Activated CD4-positive, alpha-beta T cell treated with anti-CD3 and anti-CD28 coated beads for 4 hours (primary cell): ENCODE measurements around the gene ZBTB22.
"Not testable (repeated sequence)": the region's sequence is repeated elsewhere in the genome, so short reads cannot be mapped to it uniquely, and the experiment has no call there.

Experiments
- DNase-seq, 2 donors: peaks; one replicate each; pipeline ENCODE4 v3.0.0-alpha.2; 2020

ZBTB22 gene

DNA sequence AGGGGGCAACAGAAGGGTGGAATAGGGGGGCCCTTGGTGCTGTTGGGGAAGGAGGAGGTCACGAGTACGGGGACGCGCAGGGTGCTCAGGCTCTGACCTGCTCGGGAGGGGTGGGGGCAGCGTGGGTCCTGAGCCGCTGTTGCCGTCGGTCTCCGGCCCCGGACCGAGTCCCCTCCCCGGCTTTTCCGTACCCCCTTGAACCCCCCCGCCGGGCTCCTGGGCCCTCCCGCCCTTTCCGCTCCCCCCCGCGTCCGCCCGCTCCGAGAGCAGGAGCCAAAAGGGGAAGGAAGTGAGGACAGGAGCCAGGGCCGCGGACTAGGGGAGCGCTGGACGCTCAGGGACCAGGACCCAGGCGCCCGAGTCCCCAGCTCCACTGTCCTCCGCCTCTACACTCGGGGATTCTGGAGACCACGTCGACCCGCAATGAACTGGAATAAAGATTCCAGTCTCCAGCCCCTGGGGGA, 18.7 kb downstream of the ZBTB22 start, which contains the start of gene RGL2:
Gene RGL2, minus strand, starts transcription at position 170 of the 464 bp plus-strand sequence. CDS start 332 bp downstream, outside the sequence.
- DNase-seq, result peak; percentile 54 to 60

- DNase-seq, result peak; percentile 51 to 53
These were observed 19.4 kb downstream of the ZBTB22 start for GRCh38 chr6:33297956-33298772.

GRCh38 chr6:33297406-33297955, 20.1 kb downstream of the ZBTB22 start:
- no peak for DNase-seq

DNA sequence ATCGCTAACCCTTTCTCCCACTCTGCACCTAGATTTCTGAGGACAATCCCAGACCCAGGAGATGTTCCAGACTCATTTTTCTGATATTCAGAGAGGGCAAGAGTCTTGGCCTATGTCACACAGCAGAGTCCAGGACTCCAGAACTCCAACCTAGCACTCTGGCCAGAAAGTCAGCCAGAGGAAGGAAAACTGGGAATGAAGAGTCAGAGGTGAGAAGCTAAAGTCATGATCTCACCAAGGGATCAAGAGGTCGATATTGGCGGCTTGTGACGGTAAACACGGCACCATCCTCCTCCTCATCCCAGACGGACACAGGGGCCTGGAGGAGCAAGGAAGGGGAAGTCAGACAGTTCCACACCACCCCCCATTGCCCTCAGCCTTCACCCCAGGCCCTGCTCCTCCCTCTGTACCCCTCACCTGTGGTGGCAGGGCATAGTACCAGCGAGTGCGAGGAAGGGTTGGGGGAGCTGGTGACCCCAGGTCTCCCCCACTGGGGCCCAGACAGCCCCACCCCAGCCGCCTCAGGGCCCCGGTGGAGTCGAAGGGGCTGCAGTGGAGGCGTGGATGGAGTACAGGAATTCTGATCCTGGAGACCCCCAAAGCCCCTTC, 20.6 kb downstream of the ZBTB22 start:
- no peak for DNase-seq

- no peak for DNase-seq
These were observed 21.7 kb downstream of the ZBTB22 start for GRCh38 chr6:33295621-33296369.

DNA sequence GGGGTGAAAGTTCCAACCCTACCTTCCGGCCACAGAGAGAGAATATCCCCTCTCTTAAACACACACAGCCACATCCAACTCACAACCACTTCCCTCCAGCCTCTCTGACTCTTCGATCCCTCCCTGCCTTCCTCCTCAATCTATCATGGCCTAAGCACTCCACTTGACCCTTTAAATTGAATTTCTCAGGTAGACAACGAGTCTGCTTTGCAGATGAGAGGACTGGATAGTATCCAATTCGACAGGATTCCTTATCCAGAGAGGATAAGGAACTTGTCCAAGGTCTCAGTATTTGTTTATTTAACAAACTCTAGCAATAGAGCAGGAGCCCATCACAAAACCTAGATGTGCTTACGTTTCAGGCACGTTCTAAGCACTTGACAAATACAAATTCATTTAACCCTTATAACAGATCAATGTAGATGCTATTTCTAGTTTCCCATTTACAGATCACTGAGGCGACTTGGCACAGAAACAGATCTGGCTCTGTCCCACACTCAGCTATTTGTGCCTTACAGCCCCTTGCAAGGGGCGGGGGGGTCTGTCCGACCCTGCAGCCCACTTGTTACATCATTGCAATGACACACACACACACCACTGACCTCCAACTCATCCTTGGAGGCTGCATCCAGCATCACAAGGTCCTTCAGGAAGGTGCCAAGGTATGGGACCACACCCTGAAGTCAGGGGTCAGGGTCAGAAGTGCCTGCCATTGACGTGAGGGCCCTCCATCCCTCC, 23.3 kb downstream of the ZBTB22 start:
- no peak for DNase-seq

DNA sequence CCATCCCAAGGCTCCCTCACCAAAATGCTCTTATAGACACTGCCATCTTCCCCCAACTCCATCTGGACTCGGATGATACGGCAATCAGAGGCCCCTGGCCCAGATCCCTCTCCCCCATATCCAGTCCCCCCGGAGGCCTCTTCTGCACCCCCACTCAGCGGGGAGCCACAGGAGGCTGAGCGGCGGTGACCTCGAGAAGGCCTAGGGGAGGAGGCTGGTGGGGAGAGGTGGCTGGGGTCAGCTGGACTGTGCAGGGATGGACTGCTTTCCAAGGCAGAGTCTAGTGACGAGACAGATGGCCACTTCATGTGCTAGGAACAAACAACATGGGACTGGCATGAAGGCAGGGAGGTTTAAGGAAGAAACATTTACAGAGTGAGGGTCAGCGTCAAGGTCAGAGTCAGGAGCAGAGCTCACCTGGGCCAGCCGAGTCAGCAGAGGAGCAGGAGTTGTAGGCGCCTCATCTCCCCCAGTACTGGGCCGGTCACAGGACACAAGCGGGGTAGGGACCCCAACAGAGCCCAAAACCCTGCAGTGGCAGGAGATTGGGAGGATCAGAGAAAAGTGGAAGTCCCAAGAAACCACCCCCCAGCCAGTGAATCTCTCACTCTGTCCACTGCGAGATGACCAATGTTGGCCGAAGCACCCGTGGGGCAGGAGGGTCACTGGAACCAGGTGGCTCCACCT, 24.4 kb downstream of the ZBTB22 start:
- no peak for DNase-seq

- DNase-seq, result no peak
These were observed 27.1 kb downstream of the ZBTB22 start for GRCh38 chr6:33290459-33290858.

- no peak for DNase-seq
These were observed 27.7 kb downstream of the ZBTB22 start for GRCh38 chr6:33289784-33290315.

DNA sequence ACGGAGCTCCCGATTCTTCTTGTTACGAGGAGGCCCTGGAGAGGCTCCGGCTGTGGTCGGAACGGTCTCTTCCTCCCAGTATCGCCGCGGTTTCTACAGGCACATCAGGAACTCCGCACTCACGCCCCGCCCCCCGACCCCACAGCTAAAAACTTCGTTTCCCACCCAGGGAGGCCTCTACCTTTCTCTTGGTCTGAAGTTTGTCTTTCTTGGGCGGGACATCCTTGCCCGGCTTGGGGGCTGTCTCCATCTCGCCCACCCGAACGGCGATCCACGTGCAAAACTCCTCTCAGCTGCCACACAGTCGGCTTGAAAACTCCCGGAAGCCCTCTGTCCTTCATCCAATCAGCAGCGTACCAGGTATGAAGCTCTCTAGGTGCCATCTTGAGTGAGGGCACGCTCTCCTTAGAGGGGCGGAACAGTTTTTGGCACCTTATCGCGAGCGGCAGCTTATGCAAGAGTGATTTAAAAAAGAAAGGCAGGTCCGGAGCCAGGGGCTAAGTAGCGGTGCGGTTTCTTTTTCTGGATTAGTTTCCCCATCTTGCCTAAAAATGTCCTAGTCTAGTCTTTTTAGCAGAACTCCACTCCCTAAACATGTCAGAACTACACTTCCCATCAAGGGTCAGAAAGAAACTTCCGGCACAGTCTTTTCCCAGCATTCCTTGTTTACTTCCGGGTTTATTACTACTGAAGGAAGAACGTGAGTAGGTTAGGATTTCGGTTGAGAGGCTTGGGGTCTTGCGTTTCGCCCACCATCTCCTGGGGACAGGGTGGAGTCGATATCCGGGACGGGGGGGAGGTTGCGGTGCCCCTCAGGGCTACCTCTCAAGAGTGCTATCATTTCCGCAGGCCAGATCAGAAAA, 28.4 kb downstream of the ZBTB22 start, which contains the start of the genes PFDN6 and WDR46:
Gene PFDN6, plus strand, starts transcription at position 681 of the 863 bp plus-strand sequence. CDS start 256 bp downstream, outside the sequence.
Gene WDR46, minus strand, starts transcription at position 319 of the 863 bp plus-strand sequence. Its CDS starts 69 bp downstream, at position 250.
- DNase-seq, result peak; percentile 77 to 79

DNA sequence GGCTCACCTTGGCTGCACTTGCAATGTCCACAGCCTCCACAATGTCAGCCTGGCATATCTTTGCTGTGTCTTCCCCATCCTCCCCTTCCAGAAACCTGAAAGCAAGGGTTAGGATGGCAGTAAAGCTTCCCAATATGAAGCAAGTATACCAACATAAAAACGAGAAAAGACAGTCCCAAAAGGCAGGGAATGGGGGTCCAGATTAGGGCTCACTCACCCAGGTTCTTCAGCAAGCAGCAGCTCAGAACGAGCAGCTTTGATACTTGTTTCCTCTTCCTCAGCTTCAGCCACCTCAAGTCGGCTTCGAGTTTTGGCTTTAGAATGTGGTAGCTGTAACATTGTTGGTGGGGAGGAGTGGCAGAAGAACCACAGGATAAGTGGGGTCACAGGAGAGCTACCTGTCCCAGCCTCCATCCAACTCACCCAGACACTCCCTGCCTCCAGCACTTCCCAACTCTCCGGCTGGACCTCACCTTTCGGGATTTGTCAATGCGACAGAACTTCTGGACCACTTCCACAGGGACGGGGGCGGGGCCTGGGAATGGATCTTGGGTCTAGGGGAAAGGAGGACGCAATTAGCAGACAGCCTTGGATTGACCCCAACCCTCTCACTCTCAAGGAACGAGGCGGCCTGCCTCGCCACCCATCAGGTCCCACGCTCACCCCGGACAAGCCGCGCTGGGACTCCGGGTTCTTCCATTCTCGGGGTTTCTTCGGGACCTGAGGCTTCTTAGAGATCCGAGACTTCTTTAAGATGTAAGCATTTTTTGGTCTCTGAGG, 29.2 kb downstream of the ZBTB22 start:
- no peak for DNase-seq

DNA sequence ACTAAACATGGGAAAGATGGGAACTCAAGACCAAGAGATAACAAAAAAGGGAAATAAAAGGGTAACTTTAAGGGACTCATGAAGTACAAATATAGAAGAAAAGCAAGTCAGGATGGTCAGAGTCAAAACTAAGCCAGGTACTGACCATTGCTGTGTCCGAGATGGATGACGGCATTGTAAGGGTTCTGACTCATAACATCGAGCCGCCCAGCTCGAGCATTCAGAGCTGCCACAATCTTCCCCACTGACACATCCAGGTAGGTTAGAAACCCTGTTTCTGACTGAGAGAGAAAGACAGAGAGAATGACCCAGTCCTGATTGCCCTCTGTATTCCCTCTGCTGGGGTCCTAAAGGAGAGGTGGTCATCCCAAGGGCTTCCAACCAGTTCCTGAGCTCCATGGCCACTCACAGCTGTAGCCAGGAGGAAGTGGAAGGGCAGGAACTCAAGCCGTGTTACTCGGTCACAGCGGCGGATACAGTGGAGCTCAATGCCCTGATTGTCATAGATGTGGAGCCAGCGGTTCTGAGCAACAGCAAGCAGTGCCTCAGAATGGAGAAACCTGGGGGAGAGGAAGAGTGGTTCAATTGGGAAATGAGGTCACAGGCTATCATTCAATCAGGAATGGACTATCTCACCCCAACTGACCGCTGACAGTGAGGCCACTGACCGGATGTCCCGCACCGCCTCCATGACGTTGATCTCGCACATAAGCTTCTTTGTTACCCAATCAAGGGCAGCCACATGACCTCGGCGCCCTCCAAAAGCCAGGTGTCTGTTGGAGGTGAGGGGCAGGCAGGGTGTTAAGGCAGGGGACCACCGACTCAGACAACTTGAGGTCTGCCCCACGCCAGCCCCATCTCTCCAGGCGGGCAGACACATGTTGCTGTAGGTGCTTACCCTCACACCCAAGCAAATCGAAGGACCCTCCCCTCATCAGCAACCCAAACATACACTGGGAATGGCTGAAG, 30.3 kb downstream of the ZBTB22 start:
- DNase-seq, result no peak

DNA sequence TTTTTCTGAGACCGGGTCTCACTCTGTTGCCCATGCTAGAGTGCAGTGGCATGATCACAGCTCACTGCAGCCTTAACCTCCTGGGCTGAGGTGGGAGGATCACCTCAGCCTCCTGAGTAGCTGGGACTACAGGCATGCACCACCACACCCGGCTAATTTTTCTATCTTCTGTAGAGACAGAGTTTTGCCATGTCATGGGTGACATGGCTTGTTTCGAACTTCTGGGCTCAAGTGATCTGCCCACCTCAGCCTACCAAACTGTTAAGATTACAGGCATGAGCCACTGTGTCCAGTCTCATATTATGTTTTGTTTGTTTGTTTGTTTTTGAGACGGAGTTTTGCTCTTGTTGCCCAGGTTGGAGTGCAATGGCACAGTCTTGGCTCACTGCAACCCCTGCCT, 32.3 kb downstream of the ZBTB22 start:
- DNase-seq, result not testable (repeated sequence)

GRCh38 chr6:33280539-33280938, 37.0 kb downstream of the ZBTB22 start:
- no peak for DNase-seq

- DNase-seq, result no peak
These were observed 37.5 kb downstream of the ZBTB22 start for GRCh38 chr6:33279971-33280511.

- no peak for DNase-seq
These were observed 38.3 kb downstream of the ZBTB22 start for GRCh38 chr6:33279257-33279695.

DNA sequence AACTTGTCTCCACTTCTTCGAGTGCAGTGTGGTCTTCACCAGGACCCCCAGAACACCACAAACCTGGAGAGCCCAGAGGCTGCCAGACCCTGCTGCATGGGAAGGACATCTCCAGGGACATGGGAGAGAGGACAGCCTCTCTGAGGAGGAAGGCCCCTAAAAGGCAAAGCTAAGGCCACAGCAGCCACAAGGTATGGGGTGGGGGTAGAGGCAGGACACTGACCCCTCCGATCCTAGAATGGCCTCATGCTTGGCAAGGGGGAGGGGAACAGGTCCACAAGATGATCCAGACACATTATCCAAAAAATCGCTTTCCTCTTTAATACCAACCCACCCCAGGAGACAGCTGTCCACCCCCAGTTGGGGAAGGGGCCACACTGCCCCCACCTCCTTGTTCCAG, 38.7 kb downstream of the ZBTB22 start:
- no peak for DNase-seq

DNA sequence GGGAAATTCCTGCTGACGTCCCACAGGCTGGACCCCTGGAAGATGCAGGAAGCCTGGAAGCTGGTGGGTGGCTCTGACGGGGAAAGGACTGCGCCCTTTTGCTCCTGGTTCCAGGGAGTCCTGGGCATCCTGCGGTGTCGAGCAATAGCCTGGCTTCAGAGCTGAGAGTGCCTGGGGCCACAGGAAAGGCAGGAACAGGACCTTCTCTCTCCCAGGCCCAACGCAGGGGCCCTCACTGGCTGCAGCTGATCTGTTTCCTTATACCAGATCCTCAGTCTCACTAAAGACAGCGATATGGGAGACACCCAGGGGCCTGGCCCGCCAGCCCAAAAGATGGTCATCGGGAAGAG, 39.2 kb downstream of the ZBTB22 start:
- no peak for DNase-seq
